SW 1271 (cell line): ENCODE measurements around the gene STK32C.

ENCODE experiments used
- DNase-seq, 2 experiments: peaks; one replicate each; lab custom pipeline; 2025; lab: John Stamatoyannopoulos, UW

STK32C gene

DNA sequence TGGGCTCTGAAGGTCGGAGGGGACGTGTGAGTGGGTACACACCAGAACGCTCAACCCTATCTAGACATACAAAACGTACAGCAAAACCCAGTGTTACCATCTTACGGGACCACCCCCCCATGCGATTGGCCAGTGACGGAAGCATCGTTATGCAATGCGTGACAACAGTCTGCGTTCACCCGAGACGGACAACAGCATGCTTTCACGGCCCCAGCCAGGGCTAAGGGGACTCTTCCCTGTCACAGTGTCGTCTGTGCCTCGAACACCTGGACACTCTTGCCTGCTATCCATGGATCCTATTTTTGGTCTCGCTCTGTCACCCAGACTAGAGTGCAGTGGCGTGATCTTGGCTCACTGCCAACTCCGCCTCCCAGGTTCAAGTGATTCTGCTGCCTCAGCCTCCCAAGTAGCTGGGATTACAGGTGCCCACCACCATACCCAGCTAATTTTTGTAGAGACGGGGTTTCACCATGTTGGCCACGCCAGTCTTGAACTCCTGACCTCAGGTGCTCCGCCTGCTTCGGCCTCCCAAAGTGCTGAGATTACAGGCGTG is 97.7 kb downstream of the STK32C start:
- no peak for DNase-seq

DNA sequence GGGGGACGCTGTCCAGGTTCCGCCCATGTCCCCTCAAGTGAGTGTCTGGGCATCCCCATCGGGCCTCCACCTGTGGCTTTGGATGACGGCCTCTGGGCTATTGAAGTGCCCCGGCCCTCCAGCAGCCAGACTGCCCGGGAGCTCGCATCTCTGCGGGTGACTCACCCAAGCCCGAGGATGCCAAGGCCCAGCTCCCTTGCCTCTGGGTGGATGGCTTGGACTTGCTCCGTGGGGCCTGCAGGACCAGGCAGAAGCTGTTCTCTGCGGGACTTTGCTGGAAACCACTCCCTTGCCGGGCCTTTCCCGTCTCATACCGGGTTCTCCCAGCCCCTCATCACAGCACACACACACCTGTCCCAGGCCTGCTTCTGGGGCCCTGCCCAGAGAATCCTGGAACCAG is 98.6 kb downstream of the STK32C start:
- DNase-seq, result no peak

DNA sequence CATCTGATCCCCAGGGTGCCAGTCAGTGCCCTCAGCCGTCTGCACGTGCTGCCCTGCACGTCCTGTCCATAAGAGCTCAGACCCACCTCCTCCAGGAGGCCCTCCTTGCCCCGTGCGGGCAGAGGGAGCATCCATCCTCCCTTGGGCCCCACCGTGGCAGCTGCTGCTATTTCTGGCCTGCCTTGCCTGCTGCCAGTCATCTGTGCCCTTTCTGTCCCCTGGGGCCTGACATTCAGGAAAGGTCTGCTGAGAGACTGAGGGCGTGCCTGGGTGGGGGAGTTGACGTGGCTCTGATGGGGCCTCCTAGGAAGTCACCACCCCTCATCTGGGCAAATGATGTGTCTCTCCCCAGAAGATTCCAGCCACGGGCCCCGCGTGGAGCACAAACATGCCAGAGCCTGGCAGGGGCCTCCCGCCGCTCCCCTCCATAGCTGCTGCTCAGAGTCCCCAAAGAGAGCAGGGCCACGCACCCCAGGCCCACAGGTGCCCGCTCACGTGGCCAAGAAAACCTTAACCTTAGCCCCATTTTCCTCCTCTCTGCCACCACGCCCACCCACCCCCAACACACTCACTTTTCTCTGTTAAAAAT is 99.2 kb downstream of the STK32C start:
- DNase-seq, result no peak

DNA sequence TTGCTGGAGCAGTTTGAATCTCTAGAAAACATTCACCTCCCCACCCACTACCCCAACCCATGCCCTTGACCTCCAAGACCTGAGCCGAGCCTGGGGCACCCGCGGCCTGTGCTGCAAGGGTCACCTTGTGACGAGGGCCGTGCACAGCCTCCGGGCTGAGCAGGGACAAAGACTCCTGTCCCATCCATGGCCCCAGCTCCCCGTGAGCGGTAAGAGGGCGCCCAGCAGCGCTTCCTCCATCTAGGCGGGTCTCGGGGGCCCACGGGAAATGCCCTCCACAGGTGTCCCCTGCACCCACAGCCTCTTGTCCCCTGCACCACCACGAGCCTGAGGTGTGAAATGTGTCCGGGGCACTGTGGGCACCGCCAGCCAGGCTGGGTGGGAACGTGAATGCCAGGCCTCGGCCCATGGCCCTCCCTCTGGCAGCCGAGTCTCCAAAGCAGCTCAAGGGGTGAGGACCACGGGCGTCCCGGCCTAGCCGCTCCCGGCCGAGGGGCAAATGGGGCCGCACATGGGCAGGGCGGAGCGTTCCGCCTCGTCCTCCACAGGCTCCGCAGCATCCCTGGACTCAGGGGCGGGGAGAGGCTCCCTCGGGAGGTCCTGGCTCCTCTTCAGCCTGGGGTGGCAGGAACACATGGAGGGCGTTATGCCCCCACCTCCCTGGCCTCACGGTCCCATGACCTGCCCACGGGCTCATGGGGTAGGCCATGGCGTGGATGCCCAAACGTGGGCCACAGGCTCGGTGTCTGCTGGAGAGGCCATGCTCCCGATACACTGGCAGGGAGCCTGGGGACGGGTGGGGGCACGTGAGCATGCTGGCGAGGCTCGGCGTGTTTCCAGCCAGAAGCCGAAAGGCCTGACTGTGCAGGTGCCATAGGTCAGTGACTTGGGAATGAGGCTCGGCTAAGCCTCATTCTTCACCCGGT is 100.0 kb downstream of the STK32C start:
- DNase-seq, result no peak

DNA sequence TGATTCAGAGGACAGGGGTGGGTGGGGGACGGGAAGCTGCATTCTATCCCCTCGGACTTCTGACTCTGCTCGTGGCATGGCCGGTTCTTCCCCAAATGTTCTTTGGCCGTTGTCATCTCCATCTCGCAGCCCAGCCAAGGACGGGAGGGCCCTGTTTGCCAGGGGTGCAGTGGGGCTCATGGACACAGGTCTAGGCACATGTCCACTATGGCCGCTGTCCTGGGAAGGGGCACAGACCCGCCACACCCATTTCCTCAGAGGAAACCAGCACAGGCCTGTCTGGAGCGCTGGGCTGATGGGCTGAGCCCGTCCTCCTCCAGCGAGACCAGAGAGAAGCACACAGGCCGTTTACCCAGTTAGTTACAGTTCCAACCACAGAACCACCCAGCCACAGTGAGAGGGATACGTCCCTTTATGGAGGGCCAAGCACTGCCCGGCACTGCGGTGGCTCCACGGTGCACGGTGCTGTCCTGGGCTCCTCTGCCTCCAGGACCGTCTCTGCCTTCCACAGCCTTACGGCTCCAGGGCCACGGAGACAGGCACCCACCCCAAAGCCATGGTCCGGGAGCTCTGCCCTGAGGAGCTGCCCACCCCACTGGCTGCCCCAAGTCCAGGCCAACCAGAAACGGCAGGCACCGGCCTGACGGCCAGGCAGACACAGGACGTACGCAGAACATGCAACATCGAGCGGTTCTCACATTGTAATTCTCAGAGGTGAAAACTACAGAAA is 100.8 kb downstream of the STK32C start:
- no peak for DNase-seq

DNA sequence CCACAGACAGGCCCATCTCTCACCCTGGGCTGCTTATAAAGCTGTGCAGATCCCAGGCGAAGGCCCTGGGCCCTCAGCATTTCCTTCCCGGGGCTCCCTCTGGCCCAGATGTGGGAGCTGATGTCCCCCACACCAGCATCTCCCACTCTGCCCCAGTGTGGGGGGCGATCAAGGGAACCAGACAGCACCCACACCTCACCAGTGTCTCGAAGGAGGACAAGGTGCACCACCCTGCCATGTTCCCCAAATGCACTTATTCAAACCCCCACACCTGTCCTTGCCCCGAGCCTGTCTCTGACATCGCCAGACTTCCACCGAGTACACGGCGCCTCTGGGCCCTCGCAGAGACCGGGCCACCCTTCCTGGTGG is 101.4 kb downstream of the STK32C start:
- no peak for DNase-seq

DNA sequence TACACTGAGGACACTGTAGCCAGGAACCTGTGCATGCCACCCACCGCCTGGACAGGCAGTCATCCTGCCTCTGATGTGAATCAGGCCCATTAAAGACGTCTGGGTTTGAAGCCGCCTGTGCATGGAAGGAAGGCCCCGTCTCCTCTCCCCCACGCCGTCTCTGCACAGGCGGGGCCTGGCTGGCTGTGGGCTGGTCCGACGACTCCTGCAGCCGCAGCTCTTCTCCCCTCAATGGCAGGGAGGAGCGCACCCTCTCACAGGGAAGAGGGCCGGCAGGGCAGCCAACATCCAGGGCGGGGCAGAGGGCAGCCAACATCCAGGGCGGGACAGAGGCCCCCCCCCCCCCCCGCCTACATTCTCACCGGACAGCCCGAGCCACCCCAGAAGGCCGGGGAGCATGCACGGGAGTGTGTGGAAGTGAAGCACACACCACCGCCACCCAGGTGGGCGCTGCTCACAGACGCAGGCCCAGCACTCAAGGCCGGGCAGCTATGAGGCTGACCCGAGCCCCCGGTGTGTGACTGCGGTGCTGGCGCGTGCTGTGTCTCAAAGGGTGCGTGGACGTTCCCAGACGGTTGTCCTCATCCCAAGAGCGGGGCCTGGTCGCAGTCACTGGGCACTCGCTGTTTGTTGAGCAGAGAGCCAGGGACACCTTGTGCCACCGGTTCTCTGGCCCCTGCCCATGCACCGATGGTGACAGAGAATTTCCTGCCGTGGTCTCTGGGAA is 101.9 kb downstream of the STK32C start:
- DNase-seq, result no peak

DNA sequence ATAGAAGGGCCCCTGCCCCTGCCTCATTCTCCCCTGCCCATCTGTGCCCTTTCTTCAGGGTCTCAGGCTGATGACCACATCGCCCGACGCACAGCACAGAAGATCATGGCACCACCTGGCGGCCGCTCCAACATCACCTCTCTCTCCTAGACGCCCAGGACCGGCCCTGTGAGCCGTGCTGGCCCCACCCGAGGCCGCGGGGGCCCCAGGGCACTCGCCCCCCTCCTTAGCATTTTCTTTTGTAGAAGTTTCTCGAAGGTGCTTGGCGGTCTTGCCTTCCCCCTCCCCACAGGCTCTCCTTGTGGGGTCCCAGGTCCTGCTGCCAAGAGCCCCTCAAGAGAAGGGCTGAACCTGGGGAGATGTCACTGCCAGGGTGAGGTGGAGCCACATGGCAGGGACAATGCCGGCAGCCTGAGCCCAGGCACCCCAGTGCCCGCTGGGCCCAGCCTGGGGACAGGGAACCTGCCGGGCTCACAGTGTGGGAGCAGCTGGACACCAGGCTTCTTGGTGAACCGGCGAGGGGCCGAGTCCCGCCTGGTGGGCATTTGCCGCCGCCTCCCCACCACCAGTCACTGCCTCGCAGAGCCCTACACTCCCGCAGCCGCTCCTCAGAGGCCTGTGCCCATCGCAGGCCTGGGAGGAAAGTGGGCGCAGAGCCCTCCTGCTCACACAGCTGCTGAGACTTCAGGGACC is 102.8 kb downstream of the STK32C start:
- no peak for DNase-seq

DNA sequence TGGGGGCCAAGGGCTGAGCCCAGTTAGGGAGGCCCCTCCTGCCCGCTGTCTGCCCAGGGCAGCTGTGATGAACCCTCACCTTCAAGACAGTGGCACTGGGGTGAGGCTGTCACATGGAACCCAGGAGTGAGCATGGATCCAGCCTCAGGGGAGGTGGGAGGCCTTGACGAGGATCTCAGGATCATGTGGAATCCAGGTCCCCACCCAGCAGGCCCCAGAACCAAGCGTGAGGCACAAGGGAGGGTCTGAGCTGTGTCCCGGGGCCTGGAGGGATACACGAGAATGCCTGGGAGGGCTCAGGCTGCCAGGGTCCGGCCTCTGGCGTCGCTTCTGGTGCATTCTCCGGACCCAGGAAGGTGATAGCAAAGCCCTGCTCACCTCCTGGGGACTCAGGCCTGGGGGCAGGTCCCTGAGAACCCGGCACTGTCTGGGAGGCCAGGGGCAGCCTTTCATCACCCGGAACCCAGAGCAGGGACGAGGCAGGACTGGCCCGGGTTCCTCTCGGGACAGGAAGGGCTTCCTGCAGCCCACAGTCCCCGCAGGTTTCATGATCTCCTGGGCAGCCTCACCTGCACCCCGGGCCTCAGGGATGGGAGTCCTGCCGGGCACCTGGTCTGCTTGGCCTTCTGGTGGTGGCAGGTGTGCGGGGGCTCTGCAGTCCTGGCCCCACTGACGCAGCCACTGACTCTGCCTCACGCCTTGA is 103.5 kb downstream of the STK32C start:
- DNase-seq, result no peak

DNA sequence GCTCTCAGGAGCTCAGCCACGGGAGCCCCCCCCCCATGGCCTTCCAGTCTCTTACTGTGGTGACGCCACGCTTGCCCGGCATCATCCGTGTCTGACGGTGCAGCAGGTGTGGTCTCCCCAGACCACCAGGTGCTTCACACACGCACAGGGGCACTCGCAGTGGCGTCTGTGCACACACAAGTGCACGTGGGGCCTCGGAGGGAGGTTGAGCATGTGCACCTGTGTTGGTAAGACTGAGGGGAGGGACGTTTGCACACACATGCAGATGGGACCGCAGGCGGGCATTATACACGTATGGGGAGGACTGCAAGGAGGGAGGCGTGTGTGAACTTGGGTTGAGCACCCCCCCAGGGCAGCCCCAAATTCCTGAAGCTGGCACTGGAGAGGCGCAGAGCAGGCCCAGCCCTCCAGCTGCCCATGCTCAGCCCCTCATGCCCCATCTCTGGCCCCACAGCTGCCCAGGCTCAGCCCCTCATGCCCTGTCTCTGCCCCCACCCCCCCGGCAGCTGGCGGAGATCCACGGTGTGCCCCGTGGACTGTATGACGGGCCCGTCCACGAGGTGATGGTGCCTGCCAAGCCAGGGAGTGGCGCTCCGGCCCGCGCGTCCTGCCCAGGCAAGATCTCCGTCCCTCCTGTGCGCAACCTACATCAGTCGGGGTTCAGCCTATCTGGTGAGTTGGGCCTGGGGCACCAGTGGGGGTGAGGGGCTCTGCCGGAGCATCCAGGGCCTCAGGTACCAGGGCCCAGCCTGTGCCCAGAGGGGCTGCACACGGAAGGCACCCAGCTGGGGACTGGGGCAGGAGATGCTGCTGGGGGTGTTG is 104.3 kb downstream of the STK32C start:
- no peak for DNase-seq

DNA sequence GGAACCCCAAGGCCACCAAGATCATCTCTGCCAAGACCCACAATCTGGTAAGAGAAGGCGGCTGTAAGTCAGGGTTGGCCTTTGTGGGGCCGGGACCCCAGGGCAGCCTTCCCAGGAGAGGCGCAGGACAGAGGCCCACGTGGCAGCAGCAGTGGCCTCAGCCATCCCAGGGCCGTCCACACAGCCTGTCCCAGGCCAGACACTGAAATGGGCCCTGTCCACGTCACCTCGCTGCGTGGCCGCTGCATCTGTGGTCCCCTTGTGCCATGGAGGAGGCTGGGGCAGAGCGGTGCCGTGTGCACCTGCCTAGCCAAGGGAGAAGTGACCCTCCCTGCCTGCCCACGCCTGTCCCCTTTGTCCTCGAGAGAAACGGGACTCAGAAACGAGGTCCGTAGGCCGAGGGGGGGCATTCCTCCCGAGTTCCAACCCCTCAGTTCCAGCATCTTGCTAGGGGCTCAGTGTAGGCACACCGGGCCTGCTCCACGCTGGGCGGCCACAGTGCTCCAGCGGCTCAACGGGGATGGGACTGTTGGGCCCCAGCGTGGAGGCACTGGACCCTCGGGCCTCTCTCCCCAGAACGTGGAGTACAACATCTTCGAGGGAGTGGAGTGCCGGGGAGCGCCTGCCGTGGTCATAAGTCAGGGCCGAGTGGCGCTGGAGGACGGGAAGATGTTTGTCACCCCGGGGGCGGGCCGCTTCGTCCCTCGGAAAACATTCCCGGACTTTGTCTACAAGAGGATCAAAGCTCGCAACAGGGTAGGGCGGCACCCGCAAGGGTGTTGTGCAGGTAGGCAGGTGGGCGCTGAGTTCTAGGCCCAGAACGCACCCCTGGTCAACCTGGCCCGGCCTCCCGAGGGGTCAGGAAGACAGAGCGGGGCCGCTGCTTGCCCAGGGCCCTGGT is 105.4 kb downstream of the STK32C start:
- no peak for DNase-seq

DNA sequence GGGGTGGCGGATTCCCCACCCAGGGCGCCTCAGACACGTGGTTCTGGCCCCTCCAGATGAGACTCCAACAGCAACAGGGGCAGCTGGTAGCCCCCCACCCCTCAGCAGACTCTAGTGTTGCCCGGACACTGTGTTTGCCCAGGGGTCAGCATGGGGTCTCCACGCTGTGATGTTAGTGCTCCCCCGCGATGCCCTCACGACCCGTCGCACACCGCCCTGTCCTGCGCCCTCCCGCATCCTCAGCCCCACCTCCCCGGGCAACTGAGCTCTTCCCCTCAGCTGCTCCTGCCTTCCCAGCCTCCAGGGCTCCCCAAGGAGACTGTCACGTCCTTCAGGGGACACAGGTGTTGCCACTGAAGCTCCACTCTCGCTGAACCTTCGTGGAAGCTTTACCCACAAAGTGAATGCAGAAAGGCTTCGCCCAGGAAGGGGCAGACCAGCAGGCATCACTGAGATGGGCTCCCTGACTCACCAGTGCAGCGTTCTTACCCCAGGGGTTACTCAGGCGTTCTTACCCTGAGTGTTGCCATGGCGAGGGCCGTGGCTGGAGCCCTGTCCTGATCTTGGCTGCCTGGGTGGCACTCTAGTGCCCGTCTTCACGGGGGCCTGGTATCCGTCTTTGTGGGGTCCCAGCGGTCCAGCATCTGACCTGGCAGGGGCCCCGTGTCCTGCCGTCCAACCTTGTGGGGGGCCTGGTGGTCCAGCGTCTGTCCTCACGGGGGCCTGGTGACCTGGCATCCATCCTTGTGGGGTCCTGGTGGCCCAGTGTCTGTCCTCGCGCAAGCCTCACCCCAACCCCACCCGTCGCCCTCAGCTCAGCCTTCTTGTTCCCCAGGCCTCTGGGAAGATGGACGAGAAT is 106.4 kb downstream of the STK32C start:
- DNase-seq, result no peak

DNA sequence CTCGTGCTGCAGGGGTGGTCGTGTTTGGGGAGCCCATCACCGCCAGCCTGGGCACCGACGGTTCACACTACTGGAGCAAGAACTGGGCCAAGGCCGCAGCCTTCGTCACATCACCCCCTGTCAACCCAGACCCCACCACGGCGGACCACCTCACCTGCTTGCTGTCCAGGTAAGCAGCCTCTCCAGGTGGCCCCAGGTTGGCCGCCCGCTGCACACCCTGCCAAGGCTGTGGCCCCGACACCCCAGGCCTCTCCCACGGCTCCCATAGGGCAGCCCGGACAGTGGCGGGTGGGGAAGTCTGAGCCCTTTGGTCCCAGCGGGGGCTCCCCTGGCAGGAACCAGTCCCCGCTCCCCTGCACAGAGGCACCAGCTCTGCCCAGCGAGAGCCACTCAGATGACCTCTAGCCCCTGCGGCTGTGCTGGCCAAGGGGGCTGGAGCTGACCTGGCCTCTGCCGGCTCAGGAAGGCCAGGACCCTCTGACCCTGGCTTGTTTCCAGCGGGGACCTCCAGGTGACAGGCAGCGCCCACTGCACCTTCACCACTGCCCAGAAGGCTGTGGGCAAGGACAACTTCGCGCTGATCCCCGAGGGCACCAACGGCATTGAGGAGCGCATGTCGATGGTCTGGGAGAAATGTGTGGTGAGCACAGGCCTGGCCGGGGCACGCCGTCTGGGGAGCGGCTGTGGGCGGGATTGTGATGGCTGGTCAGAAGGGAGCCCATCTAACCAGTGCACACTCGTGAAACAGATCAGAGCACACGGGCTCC is 107.2 kb downstream of the STK32C start:
- no peak for DNase-seq

DNA sequence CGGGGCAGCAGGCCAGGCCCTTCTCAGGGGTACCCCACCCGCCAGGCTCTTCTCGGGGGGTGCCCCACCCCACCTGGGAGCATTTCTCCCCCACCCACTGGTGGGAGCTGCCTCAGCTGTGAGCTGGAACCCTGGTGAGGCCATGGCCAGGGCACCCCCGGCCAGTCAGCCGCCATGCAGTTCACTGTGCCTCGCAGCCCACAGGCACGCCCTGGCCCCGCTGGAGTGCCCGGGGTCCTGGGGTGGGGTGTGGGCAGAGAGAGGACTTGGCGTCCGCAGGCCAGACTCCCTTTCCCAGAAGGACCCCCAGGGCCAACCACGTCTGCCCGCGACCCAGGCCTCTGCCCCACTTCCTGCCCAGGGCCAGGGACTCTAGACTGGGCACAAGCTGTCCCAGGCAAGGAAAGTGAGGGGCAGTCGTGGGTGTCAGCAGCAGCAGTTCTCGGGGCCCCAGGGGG is 107.9 kb downstream of the STK32C start:
- no peak for DNase-seq

DNA sequence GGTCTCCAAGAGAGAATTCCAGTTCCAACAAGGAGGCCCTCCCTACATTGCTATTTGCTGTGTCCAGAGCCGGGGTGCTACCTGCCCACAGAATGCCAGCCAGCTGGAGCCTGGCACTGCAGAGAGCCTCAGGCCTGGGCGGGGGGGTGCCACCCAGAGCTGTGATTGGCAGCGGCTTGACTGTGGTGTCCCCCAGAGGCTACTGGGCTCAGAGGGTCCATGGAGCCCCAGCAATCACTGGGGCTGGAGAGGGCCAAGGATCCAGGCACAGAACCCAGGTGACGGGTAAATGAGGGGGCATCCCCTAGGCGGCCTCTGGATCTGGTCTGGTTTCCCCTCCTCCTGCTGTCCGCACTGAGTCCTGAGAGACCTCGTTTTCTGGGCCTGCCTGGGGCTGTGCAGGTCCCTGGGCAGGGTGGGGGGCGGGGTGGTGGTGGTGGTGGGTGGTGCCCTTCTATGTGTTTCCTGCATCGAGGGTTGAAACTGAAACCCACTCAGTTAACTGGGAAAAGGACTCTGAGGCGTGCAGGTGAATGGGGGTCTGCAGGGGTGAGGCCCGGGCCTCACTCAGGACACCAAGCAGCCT is 108.4 kb downstream of the STK32C start:
- DNase-seq, result no peak

DNA sequence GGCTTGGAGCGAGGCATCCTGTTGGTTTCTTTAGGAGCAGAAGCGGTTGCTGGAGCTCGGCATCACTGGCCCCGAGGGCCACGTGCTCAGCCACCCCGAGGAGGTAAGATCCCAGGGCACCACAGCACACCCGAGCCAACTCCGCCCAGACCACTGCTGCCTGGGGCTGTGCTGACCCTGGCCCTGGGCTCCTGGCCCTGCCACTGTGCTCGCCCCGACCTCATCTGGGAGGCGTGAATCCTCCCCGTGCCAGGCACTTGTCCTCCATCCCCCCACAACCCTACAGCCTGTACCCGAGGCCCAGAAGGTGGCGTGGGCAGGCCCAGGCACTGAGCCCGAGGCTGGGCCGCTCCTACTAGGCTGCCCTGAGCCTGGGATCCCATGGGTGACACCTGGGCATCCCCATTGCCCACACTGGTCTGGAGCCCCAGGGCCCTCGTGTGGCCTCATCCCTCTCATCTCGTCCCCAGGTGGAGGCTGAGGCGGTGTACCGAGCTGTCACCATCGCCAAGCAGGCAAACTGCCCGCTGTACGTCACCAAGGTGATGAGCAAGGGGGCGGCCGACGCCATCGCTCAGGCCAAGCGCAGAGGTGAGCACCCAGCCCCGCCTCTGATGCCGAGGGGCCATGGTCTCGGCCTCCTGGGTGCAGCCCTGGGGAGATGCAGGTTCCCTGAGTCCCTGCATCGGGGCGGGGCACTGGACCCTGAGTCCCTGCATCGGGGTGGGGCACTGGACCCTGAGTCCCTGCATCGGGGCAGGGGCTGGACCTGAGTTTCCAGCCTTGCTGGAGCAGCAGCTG is 109.2 kb downstream of the STK32C start:
- no peak for DNase-seq
